HepG2 (cell line): ENCODE data around the gene SRCIN1. TPM values are rescaled to one million over a fixed set of nuclear protein-coding genes. Genes with fewer than 3 reads are reported as not detected.

ENCODE experiments used
- BRD4 ChIP-seq: sonication (generic); formaldehyde crosslinking; IDR thresholded peaks from 2 replicates; pipeline ENCODE4 v1.4.0; 2020; ENCODE audit warnings: missing genetic modification reagents
- HDAC2 ChIP-seq: sonication (generic); formaldehyde crosslinking; IDR thresholded peaks from 2 replicates; pipeline ENCODE4 v1.4.0; 2020; ENCODE audit warnings: missing genetic modification reagents
- HHEX ChIP-seq: IDR thresholded peaks from 2 replicates; pipeline ENCODE4 v1.6.1; 2016; ENCODE audit warnings: control low read depth
- RAD51 ChIP-seq: fragments of 450-650 bp; IDR thresholded peaks from 2 replicates; pipeline ENCODE4 v1.6.1; 2016; ENCODE audit warnings: borderline replicate concordance
- SIX4 ChIP-seq: sonication (generic); formaldehyde crosslinking; IDR thresholded peaks from 2 replicates; pipeline ENCODE4 v1.4.0; 2020; ENCODE audit warnings: missing genetic modification reagents
- ZBTB7A ChIP-seq: sonication (generic); formaldehyde crosslinking; IDR thresholded peaks from 2 replicates; pipeline ENCODE4 v1.8.0; 2022; ENCODE audit warnings: mild to moderate bottlenecking, missing genetic modification reagents
- ZNF264 ChIP-seq: sonication (generic); formaldehyde crosslinking; IDR thresholded peaks from 2 replicates; pipeline ENCODE4 v1.4.0; 2020; ENCODE audit warnings: missing genetic modification reagents
- ZNF569 ChIP-seq: sonication (generic); formaldehyde crosslinking; IDR thresholded peaks from 2 replicates; pipeline ENCODE4 v1.5.0; 2020; ENCODE audit warnings: mild to moderate bottlenecking, missing genetic modification reagents, moderate library complexity, borderline replicate concordance
- ZNF619 ChIP-seq: sonication (generic); formaldehyde crosslinking; IDR thresholded peaks from 2 replicates; pipeline ENCODE4 v1.4.0; 2020; ENCODE audit warnings: mild to moderate bottlenecking, missing genetic modification reagents
- ZSCAN29 ChIP-seq: sonication (generic); formaldehyde crosslinking; conservative IDR thresholded peaks from 2 replicates; pipeline ENCODE4 v1.4.0; 2020; ENCODE audit warnings: mild to moderate bottlenecking, missing genetic modification reagents
- ZSCAN9 ChIP-seq: IDR thresholded peaks from 2 replicates; pipeline ENCODE4 v1.6.1; 2016; ENCODE audit warnings: borderline replicate concordance
- polyA plus RNA-seq, 8 experiments: library from polyadenylated mRNA; depleted of rRNA in 3 of 8; stranded (reverse) in 7 of 8; unstranded in 1 of 8; fragments of >200 nt; fragmentation: Illumina TruSeq in 4 of 8; extraction: Trizol in 4 of 8; gene quantifications; 2 replicates each; pipeline versions ENCODE4 v1.2.1 to v1.2.3, GENCODE V29; 2011 to 2016; ENCODE audit warnings: low read depth in 4 of 8, missing spikeins in 1 of 8, mixed read lengths in 1 of 8; ENCODE audit not compliant: insufficient read depth in 1 of 8
- total RNA-seq, 5 experiments: library from RNA; depleted of rRNA; stranded (reverse); fragments of >200 nt; fragmentation: Illumina TruSeq; extraction: Trizol; gene quantifications; 2 replicates each; pipeline ENCODE4 v1.2.3, GENCODE V29; 2016; ENCODE audit warnings: low read depth in 1 of 5
- TF ChIP-seq, protein P1 (sequence below): sonication (generic); formaldehyde crosslinking; IDR thresholded peaks from 2 replicates; pipeline ENCODE4 v1.4.0; 2020; ENCODE audit warnings: missing genetic modification reagents
- TF ChIP-seq, protein P2 (sequence below): sonication (generic); formaldehyde crosslinking; IDR thresholded peaks from 2 replicates; pipeline ENCODE4 v1.4.0; 2020; ENCODE audit warnings: missing genetic modification reagents
- TF ChIP-seq, protein P3 (sequence below): sonication (generic); formaldehyde crosslinking; IDR thresholded peaks from 2 replicates; pipeline ENCODE4 v1.8.1; 2022; ENCODE audit warnings: low read depth, mild to moderate bottlenecking, missing genetic modification reagents
- TF ChIP-seq, protein P4 (sequence below): sonication (generic); formaldehyde crosslinking; IDR thresholded peaks from 2 replicates; pipeline ENCODE4 v1.5.1; 2020; ENCODE audit warnings: mild to moderate bottlenecking, missing genetic modification reagents, moderate library complexity

SRCIN1 gene
- total and polyA plus RNA-seq, 2 of the 13 experiments (the other 11 are each of a cell fraction or from before 2014, with no cell fraction given), result 1.2 to 9.6 TPM

DNA sequence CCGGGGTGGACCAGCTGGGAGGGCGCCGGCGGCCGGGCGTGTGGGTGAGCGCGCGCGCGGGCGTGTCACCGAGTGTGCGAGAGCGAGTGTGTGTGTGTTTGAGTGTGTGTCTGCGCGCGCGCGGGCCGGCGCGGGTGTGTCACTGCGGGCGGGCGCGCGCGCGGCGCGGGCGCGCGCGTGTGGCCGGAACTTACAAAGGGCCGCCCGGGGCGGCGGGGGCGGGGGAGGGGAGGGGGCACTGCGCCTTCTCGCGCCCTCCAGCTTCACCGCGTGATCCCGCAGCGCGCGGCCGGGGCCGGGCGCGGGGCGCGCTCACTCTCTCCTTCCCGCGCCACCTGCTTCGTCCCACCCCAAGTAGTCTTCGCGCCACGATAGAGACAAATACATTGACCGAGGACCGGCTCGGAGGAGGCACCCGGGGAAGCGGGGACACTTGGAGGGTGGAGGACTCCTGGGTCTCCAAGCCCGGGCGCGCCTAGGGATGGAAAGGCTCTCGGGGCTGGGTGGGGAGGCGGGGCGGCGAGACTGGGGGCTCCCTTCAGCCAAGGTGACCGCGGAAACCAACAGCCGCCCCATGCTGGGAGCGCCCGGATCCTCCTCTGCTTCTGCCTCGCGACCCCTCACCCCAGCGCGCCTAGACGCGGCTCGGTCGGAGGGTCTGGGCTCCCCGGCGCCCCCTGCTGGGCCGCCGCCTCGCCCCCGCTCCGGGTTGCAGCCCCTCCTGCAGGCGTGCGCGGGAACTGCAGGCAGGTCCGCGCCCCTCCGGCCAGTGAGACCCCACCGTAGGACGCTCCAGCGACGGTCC, at the start of gene SRCIN1 (continued):
- TF ChIP-seq, protein P1, sequence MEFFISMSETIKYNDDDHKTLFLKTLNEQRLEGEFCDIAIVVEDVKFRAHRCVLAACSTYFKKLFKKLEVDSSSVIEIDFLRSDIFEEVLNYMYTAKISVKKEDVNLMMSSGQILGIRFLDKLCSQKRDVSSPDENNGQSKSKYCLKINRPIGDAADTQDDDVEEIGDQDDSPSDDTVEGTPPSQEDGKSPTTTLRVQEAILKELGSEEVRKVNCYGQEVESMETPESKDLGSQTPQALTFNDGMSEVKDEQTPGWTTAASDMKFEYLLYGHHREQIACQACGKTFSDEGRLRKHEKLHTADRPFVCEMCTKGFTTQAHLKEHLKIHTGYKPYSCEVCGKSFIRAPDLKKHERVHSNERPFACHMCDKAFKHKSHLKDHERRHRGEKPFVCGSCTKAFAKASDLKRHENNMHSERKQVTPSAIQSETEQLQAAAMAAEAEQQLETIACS, result peak; percentile 93
- no peak for TF ChIP-seq HHEX (CRISPR knock-in tag)
- TF ChIP-seq BRD4 (CRISPR knock-in tag), result peak; percentile 54; the same call in 1 of the 2 replicates
- TF ChIP-seq ZNF569 (CRISPR knock-in tag), result no peak
- peak; percentile 76 for TF ChIP-seq HDAC2
- TF ChIP-seq, protein P2, sequence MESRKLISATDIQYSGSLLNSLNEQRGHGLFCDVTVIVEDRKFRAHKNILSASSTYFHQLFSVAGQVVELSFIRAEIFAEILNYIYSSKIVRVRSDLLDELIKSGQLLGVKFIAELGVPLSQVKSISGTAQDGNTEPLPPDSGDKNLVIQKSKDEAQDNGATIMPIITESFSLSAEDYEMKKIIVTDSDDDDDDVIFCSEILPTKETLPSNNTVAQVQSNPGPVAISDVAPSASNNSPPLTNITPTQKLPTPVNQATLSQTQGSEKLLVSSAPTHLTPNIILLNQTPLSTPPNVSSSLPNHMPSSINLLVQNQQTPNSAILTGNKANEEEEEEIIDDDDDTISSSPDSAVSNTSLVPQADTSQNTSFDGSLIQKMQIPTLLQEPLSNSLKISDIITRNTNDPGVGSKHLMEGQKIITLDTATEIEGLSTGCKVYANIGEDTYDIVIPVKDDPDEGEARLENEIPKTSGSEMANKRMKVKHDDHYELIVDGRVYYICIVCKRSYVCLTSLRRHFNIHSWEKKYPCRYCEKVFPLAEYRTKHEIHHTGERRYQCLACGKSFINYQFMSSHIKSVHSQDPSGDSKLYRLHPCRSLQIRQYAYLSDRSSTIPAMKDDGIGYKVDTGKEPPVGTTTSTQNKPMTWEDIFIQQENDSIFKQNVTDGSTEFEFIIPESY (CRISPR knock-in tag), result peak; percentile 90
- TF ChIP-seq SIX4, result no peak
- TF ChIP-seq, protein P3, sequence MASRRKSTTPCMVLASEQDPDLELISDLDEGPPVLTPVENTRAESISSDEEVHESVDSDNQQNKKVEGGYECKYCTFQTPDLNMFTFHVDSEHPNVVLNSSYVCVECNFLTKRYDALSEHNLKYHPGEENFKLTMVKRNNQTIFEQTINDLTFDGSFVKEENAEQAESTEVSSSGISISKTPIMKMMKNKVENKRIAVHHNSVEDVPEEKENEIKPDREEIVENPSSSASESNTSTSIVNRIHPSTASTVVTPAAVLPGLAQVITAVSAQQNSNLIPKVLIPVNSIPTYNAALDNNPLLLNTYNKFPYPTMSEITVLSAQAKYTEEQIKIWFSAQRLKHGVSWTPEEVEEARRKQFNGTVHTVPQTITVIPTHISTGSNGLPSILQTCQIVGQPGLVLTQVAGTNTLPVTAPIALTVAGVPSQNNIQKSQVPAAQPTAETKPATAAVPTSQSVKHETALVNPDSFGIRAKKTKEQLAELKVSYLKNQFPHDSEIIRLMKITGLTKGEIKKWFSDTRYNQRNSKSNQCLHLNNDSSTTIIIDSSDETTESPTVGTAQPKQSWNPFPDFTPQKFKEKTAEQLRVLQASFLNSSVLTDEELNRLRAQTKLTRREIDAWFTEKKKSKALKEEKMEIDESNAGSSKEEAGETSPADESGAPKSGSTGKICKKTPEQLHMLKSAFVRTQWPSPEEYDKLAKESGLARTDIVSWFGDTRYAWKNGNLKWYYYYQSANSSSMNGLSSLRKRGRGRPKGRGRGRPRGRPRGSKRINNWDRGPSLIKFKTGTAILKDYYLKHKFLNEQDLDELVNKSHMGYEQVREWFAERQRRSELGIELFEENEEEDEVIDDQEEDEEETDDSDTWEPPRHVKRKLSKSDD, result peak; percentile 58; the same call in 1 of the 2 replicates
- TF ChIP-seq ZBTB7A, result peak; percentile 97; the same call in 1 of the 2 replicates
- TF ChIP-seq ZNF619 (CRISPR knock-in tag), result 0 out of 2 replicates have a peak, but pooled peaks have one; percentile 72
- TF ChIP-seq RAD51, result no peak
- peak; percentile 73; the same call in 1 of the 2 replicates for TF ChIP-seq ZSCAN9 (CRISPR knock-in tag)
- TF ChIP-seq, protein P4, sequence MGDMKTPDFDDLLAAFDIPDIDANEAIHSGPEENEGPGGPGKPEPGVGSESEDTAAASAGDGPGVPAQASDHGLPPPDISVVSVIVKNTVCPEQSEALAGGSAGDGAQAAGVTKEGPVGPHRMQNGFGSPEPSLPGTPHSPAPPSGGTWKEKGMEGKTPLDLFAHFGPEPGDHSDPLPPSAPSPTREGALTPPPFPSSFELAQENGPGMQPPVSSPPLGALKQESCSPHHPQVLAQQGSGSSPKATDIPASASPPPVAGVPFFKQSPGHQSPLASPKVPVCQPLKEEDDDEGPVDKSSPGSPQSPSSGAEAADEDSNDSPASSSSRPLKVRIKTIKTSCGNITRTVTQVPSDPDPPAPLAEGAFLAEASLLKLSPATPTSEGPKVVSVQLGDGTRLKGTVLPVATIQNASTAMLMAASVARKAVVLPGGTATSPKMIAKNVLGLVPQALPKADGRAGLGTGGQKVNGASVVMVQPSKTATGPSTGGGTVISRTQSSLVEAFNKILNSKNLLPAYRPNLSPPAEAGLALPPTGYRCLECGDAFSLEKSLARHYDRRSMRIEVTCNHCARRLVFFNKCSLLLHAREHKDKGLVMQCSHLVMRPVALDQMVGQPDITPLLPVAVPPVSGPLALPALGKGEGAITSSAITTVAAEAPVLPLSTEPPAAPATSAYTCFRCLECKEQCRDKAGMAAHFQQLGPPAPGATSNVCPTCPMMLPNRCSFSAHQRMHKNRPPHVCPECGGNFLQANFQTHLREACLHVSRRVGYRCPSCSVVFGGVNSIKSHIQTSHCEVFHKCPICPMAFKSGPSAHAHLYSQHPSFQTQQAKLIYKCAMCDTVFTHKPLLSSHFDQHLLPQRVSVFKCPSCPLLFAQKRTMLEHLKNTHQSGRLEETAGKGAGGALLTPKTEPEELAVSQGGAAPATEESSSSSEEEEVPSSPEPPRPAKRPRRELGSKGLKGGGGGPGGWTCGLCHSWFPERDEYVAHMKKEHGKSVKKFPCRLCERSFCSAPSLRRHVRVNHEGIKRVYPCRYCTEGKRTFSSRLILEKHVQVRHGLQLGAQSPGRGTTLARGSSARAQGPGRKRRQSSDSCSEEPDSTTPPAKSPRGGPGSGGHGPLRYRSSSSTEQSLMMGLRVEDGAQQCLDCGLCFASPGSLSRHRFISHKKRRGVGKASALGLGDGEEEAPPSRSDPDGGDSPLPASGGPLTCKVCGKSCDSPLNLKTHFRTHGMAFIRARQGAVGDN (CRISPR knock-in tag), result peak; percentile 85
- no peak; the same call in 1 of the 2 replicates for TF ChIP-seq ZSCAN29
- TF ChIP-seq ZNF264, result peak; percentile 44; the same call in 1 of the 2 replicates
